ENCODE results near the gene FBXW10B.
"Not testable (repeated sequence)": the region's sequence is repeated elsewhere in the genome, so short reads cannot be mapped to it uniquely, and the experiment has no call there.

The FBXW10B gene

DNA sequence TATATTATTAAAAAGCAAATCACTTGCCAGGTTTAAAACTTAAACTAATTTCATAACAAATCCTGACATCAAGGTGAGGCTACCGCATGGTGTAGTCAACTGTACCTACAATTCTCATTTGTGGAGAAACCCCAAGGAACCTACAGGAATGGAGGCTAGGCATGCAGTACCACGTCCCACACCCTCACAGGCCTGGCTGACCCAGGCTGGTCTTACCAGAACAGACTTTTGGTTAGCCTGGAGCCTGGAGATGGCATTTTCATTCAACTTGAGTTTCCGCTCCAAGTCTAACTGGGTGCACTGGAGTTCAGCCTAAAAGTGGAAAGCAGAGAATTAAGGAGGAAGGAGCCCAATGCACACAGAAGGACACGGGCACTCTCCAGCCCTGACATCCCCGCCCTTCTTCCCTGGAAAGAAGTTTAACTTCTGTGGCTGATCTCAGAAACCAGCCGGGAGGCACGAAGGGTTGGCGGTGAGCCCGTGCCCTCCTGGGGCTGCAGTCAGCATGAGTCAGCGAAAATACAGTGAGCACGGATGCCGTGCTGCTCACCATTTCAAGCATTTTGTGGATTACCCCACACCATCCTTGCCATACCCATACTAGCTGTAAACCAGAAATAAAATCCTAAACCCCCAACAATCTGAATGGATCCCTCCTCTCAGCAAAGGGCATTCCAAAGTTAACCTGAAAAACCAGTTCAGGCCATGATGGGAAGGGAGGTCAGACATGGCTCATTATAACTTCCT, 23.2 kb upstream of the FBXW10B start:
- in situ Hi-C loops (cut with HindIII; ENCODE audit: low sequenced_read_pairs), result not testable (repeated sequence)

DNA sequence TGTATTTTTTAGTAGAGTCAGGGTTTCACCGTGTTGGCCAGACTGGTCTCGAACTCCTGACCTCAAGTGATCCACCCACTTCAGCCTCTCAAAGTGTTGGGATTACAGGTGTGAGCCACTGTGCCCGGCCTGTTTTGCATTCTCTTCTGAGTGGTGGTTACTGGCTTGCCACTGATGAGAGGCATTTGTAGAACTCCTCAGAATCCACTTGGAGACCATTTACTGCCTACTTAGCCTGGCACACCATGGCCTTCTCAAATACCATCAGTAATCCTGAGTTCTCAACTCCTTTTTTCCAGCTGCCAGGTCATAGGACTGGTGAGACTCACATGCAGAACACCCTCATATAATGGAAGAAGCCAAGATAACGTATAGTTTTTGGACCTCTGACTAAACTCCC, 22.5 kb upstream of the FBXW10B start:
- in situ Hi-C loops (cut with HindIII; ENCODE audit: low sequenced_read_pairs), result not testable (repeated sequence)

DNA sequence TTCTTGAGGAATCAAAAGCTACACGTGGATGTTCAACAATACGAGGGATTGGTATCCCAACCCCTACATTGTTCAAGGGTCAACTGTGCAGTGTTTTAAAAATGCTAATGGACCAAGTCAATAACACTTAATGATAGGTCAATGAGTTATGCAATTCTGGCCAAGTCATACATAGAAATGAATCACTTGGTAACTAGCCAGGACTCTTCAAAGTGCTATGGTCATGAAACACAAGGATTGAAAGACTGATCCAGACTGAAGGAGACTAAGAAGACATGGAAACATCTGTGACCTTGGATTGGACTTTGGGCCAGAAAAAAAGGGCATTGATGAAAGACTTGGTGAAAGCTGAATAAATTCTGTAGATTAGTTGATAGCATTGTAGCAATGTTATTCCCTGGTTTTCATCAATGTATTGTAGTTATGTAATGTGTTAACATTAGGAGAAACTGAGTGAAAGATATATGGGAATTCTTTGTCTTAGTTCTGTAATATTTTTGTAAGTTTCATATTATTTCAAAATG, 11.5 kb upstream of the FBXW10B start:
- in situ Hi-C loops (cut with HindIII; ENCODE audit: low sequenced_read_pairs), result not testable (repeated sequence)

DNA sequence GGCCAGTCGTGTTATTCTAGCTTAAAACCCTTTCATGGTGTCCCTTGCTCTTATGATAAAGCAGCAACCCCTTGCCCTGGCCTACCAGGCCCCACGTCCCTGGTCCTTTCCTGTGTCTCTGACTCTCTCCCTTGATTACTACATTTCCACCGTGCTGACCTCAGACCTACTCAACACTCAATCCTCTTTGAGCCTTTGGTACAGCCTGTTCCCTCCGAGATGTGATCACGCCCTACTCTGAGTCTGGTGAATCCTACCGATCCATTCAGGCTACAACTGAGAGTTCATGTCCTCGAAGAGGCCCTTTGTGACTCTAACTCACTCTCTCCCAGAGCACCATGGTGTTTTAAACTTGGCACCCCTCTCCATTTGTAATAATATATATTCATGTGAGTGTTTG, 10.5 kb upstream of the FBXW10B start:
- in situ Hi-C loops (cut with HindIII; ENCODE audit: low sequenced_read_pairs), result not testable (repeated sequence)

DNA sequence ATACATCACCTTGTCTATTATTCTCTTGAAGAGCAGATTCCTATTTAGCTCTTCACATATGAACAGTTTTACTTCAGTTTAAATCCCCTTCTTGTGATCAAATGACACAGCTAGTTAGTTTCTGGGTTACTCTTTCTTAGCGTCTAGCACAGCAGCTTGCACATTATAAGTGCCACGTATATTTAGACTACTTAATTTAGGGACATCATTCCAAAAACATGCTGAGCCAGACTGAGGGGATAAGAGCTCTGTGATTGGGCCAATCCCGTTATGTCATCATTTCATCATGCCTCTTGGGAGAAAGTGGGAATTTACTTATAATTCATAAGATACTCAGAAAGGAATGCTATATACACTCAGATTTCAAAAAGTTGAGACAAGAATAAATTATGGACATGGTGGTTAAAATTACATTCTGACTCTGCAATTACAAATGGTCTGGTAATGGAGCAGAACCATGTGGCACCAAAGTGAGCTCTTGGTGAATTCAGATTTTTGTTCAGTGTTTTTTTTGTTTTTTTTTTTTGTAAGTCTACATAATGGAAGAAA, 4.2 kb upstream of the FBXW10B start:
- in situ Hi-C loops (cut with HindIII; ENCODE audit: low sequenced_read_pairs), result not testable (repeated sequence)

DNA sequence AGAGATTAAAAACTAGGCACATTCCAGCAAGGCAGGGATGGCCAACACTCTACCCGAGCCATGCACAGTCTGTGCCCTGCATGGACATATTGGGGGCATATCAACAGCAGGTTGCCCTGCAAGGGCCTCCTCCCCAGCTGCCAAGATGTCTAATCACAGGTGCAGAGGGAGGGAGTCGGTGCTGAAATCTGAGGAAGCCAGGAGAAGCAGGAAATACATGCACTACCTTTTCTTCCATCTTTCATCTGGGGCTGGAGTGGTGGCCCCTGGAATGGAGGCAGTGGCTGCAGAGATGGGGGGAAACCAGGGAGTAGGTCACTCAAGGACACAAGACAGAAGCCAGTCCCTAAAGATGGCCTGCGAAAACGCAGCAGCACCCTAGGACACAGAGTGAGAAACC, 3.8 kb upstream of the FBXW10B start:
- in situ Hi-C loops (cut with HindIII; ENCODE audit: low sequenced_read_pairs), result not testable (repeated sequence)

DNA sequence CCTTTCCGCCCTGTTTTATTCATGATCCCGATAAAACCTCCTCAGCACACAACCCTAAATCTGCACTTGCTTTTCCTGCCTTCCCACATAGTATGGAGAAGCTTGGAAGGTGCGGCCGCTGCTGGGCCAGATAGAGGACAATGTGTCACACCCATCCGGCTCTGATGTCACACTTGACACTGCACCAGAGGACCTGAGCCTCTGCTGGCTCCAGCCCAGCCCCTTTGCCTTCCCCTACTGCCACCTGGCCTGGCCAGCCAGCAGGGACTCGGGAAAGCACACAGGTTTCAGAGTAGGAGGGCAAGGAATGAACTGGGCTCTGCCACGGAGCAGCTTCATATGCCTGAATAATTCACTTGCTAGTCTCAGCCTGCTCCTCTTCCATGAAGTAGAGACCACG, 2.6 kb upstream of the FBXW10B start:
- in situ Hi-C loops (cut with HindIII; ENCODE audit: low sequenced_read_pairs), result not testable (repeated sequence)

DNA sequence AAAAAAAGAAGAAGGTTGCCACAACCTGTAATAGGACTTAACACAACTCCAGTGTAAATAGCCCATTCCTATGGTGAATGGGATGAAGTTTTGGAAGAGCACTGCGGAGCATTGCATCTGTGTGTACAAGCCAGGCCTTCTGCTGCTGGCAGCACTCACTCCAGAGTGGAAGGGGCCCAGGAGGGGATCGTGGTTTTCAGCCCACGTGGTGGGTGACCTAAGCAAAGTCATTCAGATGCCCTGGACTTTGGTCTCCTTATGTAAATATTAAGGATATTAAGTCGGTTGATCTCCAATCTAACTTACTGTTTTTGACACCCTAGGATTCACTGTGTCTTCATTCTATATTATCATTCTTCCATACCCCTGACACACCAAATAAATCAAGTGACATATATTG, 2.7 kb downstream of the FBXW10B start:
- in situ Hi-C loops (cut with HindIII; ENCODE audit: low sequenced_read_pairs), result not testable (repeated sequence)

DNA sequence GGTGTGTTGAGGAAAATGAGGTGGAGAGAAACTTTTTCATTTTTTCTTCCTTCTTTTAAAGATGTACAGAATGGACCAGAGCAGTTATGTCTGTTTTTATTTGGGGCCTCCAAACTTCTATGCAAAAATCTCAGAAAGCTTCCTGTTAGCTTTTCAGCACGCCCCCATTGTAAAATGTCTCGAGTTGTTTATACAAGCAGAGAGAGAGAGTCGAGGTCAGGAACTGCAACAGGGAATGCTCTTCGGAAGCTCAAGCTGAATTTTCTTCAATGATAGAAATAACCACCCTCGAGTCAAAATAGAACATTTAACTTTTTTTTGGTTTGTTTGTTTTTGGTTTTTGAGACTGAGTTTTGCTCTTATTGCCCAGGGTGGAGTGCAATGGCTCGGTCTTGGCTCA, 3.7 kb downstream of the FBXW10B start:
- in situ Hi-C loops (cut with HindIII; ENCODE audit: low sequenced_read_pairs), result not testable (repeated sequence)

DNA sequence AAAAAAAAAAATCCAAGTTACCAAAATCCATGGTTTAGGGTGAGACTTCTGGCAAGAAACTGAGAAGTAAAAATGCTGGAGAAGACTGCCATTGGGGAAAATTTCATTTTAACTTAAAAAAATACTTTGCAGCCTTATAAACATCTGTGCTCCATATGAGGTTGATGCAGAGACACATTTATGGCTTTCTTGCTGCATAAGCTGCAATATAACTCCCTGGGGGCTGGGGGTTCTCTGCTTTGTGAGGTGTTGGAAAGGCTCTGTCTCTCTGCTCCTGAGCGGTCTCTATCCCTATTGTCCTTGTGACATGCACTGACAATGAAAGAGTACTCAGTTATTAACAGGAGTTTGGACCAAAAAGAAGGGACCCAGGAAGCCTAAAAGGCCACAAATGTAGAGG, 6.4 kb downstream of the FBXW10B start:
- in situ Hi-C loops (cut with HindIII; ENCODE audit: low sequenced_read_pairs), result not testable (repeated sequence)

DNA sequence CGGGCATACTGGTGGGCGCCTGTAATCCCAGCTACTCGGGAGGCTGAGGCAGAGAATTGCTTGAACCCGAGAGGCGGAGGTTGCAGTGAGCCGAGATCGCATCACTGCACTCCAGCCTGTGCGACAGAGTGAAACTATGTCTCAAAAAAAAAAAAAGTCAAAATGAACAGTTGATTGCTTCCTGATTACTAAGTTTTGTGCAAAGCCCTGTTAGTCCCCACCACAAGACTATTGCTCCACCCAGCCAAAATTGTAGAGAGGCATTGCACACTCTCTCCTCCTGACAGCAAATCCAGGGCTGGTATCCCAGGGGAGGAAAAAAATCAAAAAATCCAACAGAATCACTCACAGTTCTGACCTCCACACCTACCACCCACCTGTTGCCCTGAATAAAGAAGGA, 26.5 kb downstream of the FBXW10B start:
- in situ Hi-C loops (cut with HindIII; ENCODE audit: low sequenced_read_pairs), result not testable (repeated sequence)

DNA sequence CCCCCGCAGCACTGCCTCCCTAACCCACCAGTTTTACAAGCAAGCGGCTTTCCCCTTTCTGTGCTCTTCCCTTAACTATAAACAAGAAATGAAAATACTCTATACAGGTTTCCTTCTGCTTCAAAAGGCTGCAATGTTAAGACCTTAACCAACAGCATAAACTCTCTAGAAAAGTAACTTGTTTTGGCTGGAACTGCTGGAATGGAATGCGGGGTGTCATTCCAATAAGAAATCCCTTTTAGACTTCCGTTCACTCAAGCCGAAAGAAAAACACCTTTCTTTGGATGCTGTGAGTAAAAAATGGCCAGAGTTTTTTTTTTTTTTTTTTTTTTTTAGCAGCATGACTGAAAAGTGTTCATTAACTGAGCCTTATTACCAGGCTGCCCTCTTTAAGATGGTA, 27.5 kb downstream of the FBXW10B start:
- in situ Hi-C loops (cut with HindIII; ENCODE audit: low sequenced_read_pairs), result not testable (repeated sequence)

DNA sequence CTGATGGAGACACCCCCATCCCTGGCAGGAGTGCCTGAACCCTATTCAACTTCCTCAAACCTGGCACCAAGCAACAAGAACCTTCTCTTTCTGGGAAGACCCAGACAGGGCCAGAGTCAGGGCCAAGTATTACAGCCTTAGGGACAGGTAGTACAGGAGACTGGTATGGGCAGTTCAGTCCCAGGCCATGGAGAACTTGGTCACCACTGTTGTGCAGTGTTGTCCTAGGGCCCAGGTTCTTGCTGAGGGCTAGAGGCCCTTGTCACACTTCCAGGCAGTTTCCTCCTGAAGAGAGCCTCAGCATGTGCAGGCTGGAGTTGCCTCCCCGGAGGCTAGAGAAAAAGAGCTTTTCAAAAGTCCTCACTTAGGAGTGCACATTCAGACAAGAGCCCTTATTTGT, 28.7 kb downstream of the FBXW10B start:
- in situ Hi-C loops (cut with HindIII; ENCODE audit: low sequenced_read_pairs), result not testable (repeated sequence)

DNA sequence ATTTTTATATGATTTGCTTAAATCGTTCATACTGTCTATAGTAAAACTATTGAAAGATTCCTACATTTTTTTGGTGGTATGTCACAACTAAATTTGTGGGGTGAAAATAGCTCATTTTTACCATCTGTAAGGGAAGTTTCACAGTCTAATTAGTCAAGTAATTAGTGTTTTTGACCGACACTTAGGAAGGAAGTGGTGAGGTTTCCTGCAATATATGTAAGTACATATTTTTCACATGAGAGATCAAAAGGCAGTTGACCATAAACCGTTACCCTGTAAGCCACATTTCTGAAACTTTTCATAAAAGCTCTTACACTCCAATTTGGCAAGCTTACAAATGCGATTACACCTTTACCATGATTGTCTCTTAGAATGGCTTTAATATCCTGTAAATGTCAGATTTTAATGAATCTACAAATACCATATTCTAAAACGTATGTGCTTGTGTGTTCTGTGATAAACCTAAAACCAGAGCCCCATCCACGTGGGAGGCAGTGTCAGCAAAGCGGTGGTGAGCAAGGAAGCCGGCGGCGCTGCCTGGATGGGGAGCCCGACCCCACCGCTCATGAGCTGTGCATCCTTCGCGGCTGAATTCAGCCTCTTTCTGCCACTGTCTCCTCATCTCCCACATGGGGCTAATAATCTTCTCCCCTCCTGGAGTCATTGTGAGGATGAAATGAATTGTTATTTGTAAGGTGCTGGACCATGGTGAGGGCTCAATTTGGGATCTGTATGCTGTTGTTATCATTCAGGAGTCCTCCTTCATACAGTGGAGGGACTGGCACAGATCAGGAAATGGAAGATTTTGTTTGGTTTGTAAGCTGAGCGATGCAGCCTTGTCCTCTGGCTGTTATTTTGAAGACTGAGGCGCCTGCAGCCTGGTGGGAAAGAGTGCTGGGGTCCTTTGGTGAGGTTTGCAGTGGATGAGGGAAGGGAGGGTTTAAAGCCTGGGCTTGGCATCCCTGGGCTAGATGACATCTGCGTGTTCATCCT, 29.7 kb downstream of the FBXW10B start:
- in situ Hi-C loops (cut with HindIII; ENCODE audit: low sequenced_read_pairs), result not testable (repeated sequence)

DNA sequence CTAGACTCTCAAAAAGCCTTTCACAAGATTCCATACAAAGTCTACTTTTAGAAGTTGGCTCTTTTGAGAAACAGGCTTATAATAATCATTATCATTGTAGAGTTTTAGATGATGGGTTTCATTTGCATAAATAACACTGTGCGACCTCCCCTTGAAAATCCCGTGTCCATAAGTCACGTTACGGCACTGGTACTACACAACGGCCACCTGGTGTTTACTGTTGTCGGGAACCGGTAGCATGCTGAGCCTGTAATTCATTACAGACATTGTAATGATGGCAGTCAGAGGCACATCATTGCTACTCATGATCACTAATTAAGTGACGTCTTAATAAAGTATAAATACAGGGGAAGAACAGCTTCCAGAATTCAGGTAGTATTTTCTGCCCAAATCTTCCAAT, 31.5 kb downstream of the FBXW10B start:
- in situ Hi-C loops (cut with HindIII; ENCODE audit: low sequenced_read_pairs), result not testable (repeated sequence)

DNA sequence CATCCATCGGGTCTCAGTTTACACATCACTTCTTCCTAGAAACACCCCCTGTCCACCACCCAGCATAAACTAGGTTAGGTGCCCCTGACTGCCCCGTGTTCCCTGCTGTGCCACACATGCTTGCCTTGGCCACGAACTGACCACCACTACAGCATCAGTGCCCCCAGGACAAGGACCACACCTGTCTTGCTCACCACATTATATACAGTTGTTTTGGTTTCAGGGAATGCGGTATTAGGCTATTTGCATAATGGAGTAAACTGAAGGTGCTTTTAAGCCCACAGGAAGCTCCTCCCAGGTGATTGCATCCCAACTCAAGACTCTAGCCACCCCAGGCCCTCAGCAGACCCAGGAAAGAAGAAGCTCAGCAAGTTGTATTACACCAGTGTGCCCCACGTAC, 36.2 kb downstream of the FBXW10B start:
- in situ Hi-C loops (cut with HindIII; ENCODE audit: low sequenced_read_pairs), result not testable (repeated sequence)

DNA sequence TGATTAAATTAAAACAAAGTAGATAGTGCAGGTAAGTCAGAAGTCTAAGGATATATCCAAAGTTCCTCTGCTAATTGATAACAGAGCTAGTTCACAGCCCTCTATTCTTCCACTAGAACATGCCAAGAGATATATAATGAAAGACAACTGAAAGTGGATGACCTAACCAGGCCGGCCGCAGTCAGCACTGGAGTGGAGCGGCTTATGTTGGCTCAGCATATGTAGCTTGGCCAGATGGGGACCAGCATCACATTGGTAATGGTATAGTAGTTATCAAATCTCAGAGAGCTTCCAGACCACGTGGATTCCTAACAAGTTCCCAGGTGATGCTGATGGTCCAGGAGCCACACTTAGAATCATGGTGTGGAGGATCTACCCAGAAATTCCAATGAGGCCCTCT, 38.0 kb downstream of the FBXW10B start:
- in situ Hi-C loops (cut with HindIII; ENCODE audit: low sequenced_read_pairs), result not testable (repeated sequence)

DNA sequence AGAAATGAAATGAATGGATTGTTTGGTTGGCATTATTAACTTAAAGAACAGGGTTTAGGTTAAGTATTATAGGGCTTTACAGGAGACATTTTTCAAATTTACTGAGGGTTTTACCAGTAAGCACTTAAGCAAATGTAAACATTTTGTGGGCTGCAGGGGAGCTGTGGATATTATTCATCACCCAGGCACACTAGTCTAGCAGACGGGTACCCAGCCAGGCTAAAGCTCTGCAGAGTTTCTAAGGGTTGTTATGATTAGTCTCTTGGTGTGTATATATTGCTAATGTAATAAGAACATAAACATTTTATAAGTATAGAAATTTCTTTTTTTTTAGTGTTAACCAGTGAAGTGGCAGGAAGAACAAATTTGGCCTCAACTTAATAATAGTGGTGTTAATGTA, 42.7 kb downstream of the FBXW10B start:
- in situ Hi-C loops (cut with HindIII; ENCODE audit: low sequenced_read_pairs), result not testable (repeated sequence)

DNA sequence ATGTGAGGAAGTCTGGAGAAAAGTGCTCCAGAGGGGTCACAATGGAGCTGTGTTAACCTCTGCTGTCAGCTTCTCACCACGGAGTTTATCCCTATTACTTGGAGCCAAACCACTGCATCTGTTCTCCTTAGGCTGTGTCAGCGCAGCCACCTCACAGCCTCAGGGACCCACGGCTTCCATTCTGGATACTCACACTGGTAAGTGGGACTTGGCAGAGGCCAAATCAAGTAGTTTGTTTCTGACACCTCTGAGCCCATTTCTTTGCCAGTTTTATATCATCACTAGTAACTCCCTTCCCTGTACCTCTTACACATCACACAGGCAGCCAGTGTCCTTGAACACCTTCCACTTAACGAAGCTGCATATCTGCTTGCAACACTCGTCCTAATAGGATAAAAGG, 44.8 kb downstream of the FBXW10B start:
- in situ Hi-C loops (cut with HindIII; ENCODE audit: low sequenced_read_pairs), result not testable (repeated sequence)

DNA sequence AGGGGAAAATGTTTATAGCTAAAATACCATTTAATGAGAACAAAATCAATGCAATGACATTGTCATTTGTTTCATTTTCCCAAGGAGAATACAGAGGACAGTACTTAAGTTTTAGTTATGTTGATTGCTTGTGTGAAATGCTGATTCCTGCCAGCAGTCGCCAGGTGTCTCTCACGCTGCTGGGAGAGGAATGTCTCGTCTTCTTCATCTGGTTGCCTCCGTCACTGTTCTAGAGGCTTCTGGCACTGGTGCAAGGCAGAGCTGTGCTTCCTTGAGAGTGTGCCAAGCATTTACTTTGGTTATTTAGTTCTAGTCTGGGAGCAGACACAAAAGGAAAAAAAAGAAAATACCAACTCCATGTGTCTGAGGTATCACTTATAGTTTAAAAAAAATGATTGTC, 45.6 kb downstream of the FBXW10B start:
- in situ Hi-C loops (cut with HindIII; ENCODE audit: low sequenced_read_pairs), result not testable (repeated sequence)
